ENCODE data around the gene TBX19.

TBX19 gene

DNA sequence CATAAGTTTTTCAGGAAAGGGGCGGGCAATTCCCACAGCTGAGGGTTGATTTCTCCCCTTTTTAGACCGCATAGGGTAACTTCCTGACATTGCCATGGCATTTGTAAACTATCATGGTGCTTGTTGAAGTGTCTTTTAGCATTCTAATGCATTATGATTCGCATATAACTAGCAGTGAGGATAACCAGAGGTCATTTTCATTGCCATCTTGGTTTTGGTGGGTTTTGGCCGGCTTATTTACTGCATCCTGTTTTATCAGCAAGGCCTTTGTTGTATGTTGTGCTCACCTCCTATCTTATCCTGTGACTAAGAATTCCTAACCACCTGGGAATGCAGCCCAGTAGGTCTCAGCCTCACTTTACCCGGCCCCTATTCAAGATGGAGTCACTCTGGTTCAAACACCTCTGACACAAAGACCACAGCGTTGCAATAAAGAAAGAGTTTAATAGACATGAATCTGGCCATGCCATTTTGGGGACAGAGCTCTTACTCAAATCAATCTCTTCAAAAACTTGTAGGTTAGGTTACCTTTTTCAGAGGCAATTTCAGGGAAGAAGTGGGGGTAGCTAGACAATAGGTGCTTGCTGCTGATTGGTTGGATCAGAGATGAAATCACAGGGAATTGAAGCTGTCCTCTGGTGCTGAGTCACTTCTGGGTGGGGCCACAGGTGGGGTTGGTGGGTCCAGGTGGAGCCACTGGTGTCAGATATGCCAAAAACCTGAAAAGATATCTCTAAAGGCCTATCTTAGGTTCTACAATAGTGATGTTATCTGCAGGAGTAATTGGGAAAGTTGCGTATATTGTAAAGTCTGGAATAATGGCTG, 23.3 kb downstream of the TBX19 start:
- ChIA-PET CTCF (interaction anchor here (0.6 to 0.8 kb wide), 3 partner anchors 9 to 39 kb away, joined by 3 to 4 read pairs (median 4); no protein-coding TSS in a partner anchor), POLR2A (ENCODE audit: low non-redundant PET) (no interaction called here)
- H3K27ac ChIP-seq: no peak overlapping the region
- TF ChIP-seq, protein P1, sequence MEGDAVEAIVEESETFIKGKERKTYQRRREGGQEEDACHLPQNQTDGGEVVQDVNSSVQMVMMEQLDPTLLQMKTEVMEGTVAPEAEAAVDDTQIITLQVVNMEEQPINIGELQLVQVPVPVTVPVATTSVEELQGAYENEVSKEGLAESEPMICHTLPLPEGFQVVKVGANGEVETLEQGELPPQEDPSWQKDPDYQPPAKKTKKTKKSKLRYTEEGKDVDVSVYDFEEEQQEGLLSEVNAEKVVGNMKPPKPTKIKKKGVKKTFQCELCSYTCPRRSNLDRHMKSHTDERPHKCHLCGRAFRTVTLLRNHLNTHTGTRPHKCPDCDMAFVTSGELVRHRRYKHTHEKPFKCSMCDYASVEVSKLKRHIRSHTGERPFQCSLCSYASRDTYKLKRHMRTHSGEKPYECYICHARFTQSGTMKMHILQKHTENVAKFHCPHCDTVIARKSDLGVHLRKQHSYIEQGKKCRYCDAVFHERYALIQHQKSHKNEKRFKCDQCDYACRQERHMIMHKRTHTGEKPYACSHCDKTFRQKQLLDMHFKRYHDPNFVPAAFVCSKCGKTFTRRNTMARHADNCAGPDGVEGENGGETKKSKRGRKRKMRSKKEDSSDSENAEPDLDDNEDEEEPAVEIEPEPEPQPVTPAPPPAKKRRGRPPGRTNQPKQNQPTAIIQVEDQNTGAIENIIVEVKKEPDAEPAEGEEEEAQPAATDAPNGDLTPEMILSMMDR (conservative IDR thresholded peaks at IDR 0.05; ENCODE audit: low read depth): no peak
- no peak for DNase-seq (ENCODE audit: low spot score)

DNA sequence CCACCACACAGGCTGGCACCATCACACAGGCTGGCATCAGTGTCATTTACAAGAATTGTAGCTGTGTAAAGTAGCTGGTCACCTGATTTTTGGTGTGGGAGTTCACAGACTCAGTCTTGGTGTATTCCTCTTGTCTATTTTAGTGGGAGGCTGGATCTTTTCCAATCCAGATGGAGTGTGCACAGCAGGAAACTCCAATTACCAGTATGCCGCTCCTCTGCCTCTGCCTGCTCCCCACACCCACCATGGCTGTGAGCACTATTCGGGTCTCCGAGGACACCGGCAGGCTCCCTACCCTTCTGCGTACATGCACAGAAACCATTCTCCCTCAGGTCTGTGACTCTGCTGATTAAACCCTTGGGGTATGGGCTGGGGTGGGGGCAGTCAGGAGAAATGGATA, 24.2 kb downstream of the TBX19 start:
- no peak overlapping the region for H3K27ac ChIP-seq
- no peak for DNase-seq (ENCODE audit: low spot score)
- ChIA-PET POLR2A (ENCODE audit: low non-redundant PET) (no interaction called here), CTCF (interaction anchor here (0.6 to 0.8 kb wide), 2 partner anchors 8 to 38 kb away, joined by 4 read pairs; no protein-coding TSS in a partner anchor)
- TF ChIP-seq, protein P1 (conservative IDR thresholded peaks at IDR 0.05; ENCODE audit: low read depth): no peak

DNA sequence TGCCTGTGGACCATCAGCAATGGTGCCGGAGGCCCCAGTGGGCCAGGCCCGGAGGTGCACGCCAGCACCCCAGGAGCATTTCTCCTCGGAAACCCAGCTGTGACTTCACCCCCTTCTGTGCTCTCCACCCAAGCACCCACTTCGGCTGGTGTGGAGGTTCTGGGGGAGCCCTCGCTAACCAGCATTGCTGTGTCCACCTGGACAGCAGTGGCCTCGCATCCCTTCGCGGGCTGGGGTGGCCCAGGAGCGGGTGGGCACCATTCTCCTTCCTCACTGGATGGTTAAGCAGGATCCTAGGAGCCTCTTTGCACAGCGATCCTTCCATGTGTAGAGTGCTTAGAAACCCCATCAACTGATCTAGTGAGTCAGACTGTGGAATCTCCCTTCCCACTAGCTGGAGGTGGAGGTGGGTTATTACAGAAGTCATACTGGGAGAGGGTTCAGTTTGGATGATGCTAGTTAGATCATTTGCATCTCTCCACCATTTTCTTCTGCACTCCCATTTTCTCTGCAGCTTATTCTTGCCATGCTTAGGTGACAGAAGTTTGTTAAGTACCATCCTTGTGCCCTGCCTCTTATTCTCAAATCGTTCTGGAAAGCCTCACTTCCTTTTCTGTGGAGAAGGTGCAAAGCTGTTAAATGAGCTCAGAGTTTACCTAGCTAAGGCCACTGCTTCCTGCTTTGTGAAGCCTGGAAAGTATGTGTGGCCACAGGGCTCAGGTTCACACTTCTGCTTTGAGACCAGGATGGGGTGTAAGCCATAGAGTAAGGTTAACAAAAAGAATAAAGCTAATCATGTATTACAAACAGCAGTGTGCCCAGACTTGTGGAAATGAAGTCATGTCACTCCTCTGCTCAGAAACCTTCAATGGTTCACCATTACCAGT, 32.3 kb downstream of the TBX19 start:
- TF ChIP-seq, protein P1 (conservative IDR thresholded peaks at IDR 0.05; ENCODE audit: low read depth): no peak
- no peak overlapping the region for H3K27ac ChIP-seq
- POLR2A ChIA-PET (ENCODE audit: low non-redundant PET): no interaction called here
- CTCF ChIA-PET: interaction anchor here (0.6 kb wide), 1 partner anchor 8 kb away, joined by 4 read pairs; no protein-coding TSS in a partner anchor
- no peak for DNase-seq (ENCODE audit: low spot score)

DNA sequence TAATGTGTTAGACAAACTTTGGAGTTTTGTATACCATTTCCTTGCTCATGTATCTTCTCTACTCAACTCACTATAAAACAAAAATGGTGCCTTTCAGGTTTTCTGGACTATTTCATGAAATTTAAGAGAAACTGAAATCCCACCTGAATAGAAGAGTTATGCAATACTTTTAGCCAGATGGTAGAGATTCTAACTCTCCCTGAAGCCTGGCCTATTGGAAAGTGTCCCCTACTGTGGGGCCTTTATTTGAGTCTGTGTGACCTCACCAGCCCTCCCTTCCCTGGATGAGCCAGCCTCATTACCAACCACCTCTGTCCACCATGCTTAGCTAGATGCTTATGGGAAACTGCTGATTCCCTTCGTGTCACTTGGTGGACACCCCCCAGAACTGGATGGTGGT, 35.5 kb downstream of the TBX19 start:
- TF ChIP-seq, protein P1 (conservative IDR thresholded peaks at IDR 0.05; ENCODE audit: low read depth): no peak
- no peak overlapping the region for H3K27ac ChIP-seq
- DNase-seq (ENCODE audit: low spot score): no peak
- ChIA-PET POLR2A (ENCODE audit: low non-redundant PET) (no interaction called here), CTCF (no interaction called here)

DNA sequence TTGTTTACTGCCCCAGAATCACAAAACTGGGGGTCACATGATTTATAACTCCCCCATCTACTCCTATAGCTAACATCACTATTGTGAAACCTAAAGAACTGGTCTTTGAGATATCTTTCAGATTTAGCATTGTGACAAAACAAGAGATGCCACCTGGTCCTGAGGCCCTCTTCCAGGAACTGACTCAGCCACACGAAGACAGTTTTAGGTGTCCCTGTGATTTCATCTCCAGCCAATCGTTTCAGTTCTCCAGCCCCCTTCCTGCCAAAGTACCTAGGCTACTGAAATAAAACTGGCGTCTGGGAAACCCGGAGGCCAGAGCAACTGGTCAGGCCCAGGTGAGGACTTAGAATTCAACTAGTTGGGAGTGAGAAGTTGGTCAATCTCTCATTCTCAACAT, 36.6 kb downstream of the TBX19 start:
- H3K27ac ChIP-seq: no peak overlapping the region
- no peak for DNase-seq (ENCODE audit: low spot score)
- CTCF ChIA-PET: no interaction called here
- TF ChIP-seq, protein P1 (conservative IDR thresholded peaks at IDR 0.05; ENCODE audit: low read depth): no peak
- POLR2A ChIA-PET (ENCODE audit: low non-redundant PET): no interaction called here

DNA sequence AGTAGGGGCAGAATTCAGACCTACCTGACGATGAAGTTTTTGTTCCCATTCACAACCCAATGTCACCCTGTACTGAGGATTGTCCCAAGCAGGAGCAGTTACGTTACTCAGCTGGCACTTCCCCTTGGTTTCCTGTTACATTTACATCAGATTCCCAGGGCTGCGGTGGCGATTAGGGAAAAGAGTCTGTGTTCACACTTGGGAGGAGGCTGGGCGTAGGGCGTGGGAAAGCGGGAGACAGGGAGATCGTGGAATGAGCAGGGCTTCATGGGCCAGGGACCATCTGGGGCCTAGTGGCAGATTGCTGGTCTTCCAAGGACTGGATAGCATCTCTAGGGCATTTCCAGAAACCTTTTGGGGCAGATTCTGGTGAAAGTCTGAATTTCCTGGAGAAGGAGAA, 39.0 kb downstream of the TBX19 start:
- TF ChIP-seq, protein P1 (conservative IDR thresholded peaks at IDR 0.05; ENCODE audit: low read depth): no peak
- no peak for DNase-seq (ENCODE audit: low spot score)
- ChIA-PET CTCF (interaction anchor here (0.7 to 1.3 kb wide), 2 partner anchors 19 to 133 kb away, joined by 3 to 5 read pairs; no protein-coding TSS in a partner anchor), POLR2A (ENCODE audit: low non-redundant PET) (no interaction called here)
- H3K27ac ChIP-seq: no peak overlapping the region
